Type B pancreatic cell (in vitro differentiated cells): ENCODE data around the gene IL20RB. TPM values are rescaled to one million over a fixed set of nuclear protein-coding genes. Genes with fewer than 3 reads are reported as not detected.

Experiments
- DNase-seq: peaks from one replicate; pipeline ENCODE4 v3.0.0; 2021; ENCODE audit warnings: mixed read lengths; ENCODE audit not compliant: unreplicated experiment; ENCODE audit errors: extremely low spot score
- H3K27ac Mint-ChIP-seq: 2 replicates; pipeline ENCODE4 v1.8.0; 2021; ENCODE audit warnings: mild to moderate bottlenecking, mixed read lengths
- H3K27me3 Mint-ChIP-seq: 2 replicates; pipeline ENCODE4 v1.8.0; 2021; ENCODE audit warnings: mixed read lengths
- H3K36me3 Mint-ChIP-seq: 2 replicates; pipeline ENCODE4 v1.8.0; 2021; ENCODE audit warnings: mixed read lengths
- H3K4me1 Mint-ChIP-seq: one replicate; pipeline ENCODE4 v1.8.0; 2021; ENCODE audit warnings: mixed read lengths; ENCODE audit not compliant: unreplicated experiment
- H3K4me3 Mint-ChIP-seq: 2 replicates; pipeline ENCODE4 v1.8.0; 2021; ENCODE audit warnings: mild to moderate bottlenecking, mixed read lengths
- H3K9me3 Mint-ChIP-seq: 2 replicates; pipeline ENCODE4 v1.8.0; 2021; ENCODE audit warnings: mixed read lengths
- CTCF ChIP-seq: fragments of 200-600 bp; sonication (generic); conservative IDR thresholded peaks from 2 replicates; pipeline ENCODE4 v1.5.0; 2021; ENCODE audit warnings: antibody characterized with exemption, mild to moderate bottlenecking
- total RNA-seq: library from RNA; stranded (reverse); gene quantifications from 2 replicates; pipeline ENCODE4 v1.2.1, GENCODE V29; 2021; ENCODE audit warnings: low replicate concordance

The IL20RB gene
- total RNA-seq, 1 donor from 2014 or later, result 0.56 TPM

DNA sequence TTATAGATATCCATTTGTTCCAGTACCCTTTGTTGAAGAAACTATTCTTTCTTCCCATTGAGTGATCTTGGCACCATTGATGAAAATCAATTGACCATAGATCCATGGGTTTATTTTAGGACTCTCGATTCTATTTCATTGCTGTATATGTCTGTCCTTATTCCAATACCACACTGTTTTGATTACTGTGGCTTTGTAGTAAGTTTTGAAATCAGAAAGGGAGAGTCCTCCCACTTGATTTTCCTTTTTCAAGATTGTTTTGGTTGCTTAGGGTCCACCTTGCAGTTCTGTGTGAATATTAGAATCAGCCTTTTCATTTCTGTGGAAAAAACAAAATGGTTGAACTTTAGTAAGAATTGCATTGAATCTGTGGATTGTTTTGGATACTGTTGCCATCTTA lies 20.6 kb upstream of the IL20RB start:
- no peak for TF ChIP-seq CTCF
- H3K36me3 Mint-ChIP-seq, result peaks cover 40% of the 10 kb centered on the region
- H3K4me1 Mint-ChIP-seq, result peaks cover 4% of the 10 kb centered on the region
- DNase-seq, result no peak
- H3K4me3 Mint-ChIP-seq, result no peak overlapping the region
- no peak overlapping the region for H3K27ac Mint-ChIP-seq
- no peaks in the 10 kb centered on the region for H3K27me3 Mint-ChIP-seq
- H3K9me3 Mint-ChIP-seq, result peaks cover 12% of the 10 kb centered on the region

DNA sequence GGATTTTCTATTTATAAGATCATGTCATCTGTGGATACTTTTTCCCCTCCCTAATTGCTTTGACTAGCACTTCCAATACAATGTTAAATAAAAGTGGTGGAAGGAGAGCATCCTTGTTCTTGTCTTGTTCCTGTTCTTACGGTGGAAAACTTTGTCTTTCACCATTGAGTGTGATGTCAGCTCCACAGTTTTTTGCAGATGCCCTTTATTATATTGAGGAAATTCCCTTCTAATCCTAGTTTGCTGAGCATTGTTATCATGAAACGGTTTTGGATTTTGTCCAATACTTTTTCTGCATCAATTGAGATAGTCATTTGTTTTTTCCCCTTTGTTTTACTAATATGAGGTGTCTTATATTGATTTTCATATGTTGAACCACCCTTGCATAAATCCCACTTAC lies 19.9 kb upstream of the IL20RB start:
- no peak overlapping the region for H3K27ac Mint-ChIP-seq
- no peak for DNase-seq
- peaks cover 40% of the 10 kb centered on the region for H3K36me3 Mint-ChIP-seq
- H3K4me1 Mint-ChIP-seq, result peaks cover 9% of the 10 kb centered on the region
- peaks cover 12% of the 10 kb centered on the region for H3K9me3 Mint-ChIP-seq
- H3K4me3 Mint-ChIP-seq, result no peak overlapping the region
- no peak for TF ChIP-seq CTCF
- H3K27me3 Mint-ChIP-seq, result no peaks in the 10 kb centered on the region

DNA sequence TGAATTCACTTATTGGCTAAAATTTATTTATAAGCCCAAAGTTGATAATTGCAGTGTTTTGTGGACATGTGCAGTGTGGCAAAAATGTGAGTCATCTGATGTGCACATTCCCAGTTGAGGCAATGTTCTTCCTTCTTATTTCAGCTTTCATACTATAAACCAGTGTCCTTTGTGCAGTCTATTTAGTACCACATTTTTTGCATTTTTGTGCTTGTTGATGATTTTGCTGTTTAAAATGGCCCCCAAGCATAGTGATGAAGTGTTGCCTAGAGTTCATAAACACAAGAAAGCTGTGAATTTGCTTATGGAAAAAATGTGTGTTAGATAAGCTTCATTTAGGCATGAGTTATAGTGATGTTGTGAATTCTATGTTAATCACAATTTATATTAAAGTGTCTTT lies 19.4 kb upstream of the IL20RB start:
- Mint-ChIP-seq H3K27me3 (no peaks in the 10 kb centered on the region), H3K4me3 (no peak overlapping the region)
- no peak for DNase-seq

DNA sequence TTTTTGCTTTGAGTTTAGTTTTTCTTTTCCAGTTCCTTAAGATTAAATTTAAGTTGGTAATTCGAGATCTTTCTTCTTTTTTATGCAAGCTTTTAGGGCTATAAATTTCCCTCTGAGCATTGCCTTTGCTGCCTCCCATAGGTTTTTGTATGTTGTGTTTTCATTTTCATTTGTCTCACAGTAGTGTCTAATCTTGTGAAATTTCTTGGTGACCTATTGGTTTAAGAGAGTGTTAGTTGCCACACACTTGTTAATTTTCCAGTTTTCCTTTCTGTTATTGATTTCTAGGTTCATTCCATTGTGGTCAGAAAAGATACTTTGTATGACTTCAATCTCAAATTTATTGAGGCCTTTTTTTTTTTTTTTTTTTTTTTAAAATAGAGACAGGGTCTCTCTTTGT lies 18.3 kb upstream of the IL20RB start:
- H3K4me3 Mint-ChIP-seq, result no peak overlapping the region
- TF ChIP-seq CTCF, result no peak
- H3K9me3 Mint-ChIP-seq, result peaks cover 12% of the 10 kb centered on the region
- peaks cover 39% of the 10 kb centered on the region for H3K36me3 Mint-ChIP-seq
- no peak overlapping the region for H3K27ac Mint-ChIP-seq
- peaks cover 12% of the 10 kb centered on the region for H3K4me1 Mint-ChIP-seq
- no peak for DNase-seq
- no peaks in the 10 kb centered on the region for H3K27me3 Mint-ChIP-seq

More for the DNA sequence above, 19.4 kb upstream of the IL20RB start:
- H3K4me1 Mint-ChIP-seq, result peaks cover 12% of the 10 kb centered on the region
- H3K27ac Mint-ChIP-seq, result no peak overlapping the region
- peaks cover 37% of the 10 kb centered on the region for H3K36me3 Mint-ChIP-seq
- peaks cover 12% of the 10 kb centered on the region for H3K9me3 Mint-ChIP-seq
- no peak for TF ChIP-seq CTCF

DNA sequence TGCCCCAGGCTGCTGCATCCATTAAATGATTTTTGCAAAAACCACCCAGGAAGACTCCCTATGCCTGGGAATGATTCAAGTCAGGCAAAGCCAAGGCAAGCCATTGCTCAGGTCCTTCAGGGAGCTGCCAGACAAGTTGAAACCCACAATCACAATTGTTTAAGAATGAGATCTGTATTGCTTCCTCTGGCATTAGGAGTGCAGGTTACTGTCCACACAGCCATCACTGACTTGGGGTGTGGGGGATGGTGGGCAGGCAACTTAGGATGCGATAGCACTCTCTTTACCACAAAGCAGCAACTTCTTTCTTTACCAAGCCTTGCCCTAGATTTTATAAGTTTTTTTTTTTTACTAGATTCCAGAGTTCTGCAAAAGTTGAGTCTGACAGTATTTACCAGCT lies 15.0 kb upstream of the IL20RB start:
- no peaks in the 10 kb centered on the region for H3K27me3 Mint-ChIP-seq
- H3K27ac Mint-ChIP-seq, result no peak overlapping the region
- H3K4me1 Mint-ChIP-seq, result peaks cover 12% of the 10 kb centered on the region
- H3K9me3 Mint-ChIP-seq, result peaks cover 3% of the 10 kb centered on the region
- H3K36me3 Mint-ChIP-seq, result peaks cover 26% of the 10 kb centered on the region
- H3K4me3 Mint-ChIP-seq, result no peak overlapping the region
- no peak for DNase-seq
- no peak for TF ChIP-seq CTCF

DNA sequence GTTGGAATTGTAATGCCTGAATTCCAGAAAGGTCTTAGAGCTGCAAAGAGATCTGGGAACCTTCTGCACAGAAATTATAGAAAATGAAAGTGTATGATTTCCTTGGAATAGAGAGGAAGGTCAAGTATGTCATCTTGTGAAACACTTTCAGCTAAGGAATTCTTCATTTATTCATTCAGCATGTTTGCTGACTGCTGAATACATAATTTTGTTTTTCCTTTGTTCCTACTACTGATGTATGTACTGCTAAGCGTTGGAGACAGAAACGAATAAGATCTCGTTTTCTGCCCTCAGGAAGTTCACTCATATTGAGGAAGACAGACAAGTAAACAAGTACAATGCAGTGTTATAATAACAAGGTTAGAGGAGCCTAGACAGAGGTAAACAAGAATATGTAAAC lies 14.3 kb upstream of the IL20RB start:
- Mint-ChIP-seq H3K4me3 (no peak overlapping the region), H3K27ac (no peak overlapping the region), H3K36me3 (peaks cover 22% of the 10 kb centered on the region), H3K4me1 (peaks cover 12% of the 10 kb centered on the region), H3K27me3 (no peaks in the 10 kb centered on the region), H3K9me3 (no peaks in the 10 kb centered on the region)
- no peak for DNase-seq
- TF ChIP-seq CTCF, result no peak
